ENCODE measurements around the gene CCN5.

DNA sequence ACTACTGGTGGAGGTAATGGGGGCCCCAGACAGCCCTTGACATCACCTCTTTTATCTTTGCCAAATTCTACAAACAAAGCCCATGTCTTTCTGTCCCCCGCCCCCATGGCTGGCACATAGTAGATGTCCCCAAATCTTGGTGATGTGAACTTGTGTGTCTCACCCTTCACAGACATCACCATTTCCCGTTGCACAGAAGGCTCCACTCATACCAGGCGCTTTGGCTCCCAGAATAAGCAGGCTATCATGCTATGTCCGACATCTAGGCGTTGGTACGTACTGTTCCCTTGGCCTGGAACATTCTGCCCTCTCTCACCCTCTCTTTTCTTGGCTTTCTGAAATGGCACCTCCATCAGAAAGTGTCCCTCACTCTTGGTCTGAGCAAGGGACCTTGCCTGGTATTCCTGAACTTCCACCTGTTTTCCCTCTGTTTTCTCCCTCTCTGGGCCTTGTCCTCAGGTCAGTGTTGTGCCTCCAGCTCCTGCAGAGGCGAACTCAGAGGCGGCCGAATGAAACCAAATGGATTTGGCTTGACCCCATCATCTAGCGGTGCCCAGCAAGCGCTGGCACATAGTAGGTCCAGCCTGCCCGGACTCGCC lies 968 bp upstream of the CCN5 start:
- TF ChIP-seq POLR2A (IDR thresholded peaks at IDR 0.05; ENCODE audit: low read depth, low read length): no peak
- no peak for TF ChIP-seq POLR2AphosphoS5 (IDR thresholded peaks at IDR 0.05; ENCODE audit: low read depth, low read length)

Measured in GM12892 (cell line).